ENCODE measurements around the gene MECP2. TPM values are rescaled to one million over a fixed set of nuclear protein-coding genes. Genes with fewer than 3 reads are reported as not detected.

The MECP2 gene
- total and polyA plus RNA-seq, 10 of the 15 experiments (the other 5 are each of a cell fraction or from before 2014, with no cell fraction given) = 1.3 to 32.7 (median 13.7) TPM

- Histone ChIP-seq H3K4me1 (ENCODE audit: control insufficient read depth, insufficient read depth, low read length) (no peaks in the 10 kb centered on the region), H3K9ac (ENCODE audit: control insufficient read depth, insufficient read depth, low read length) (no peak overlapping the region), H3K36me3 (ENCODE audit: control insufficient read depth in 2 of 2, insufficient read depth in 2 of 2, low read length in 1 of 2) (peaks cover 0 to 2% of the 10 kb centered on the region in 2 experiments; a peak in 2 of 4 replicates), H3K4me3 (no peak overlapping the region), H2AFZ (ENCODE audit: control insufficient read depth, low read depth, low read length) (no peak overlapping the region), H3K4me2 (ENCODE audit: control insufficient read depth, insufficient read depth) (no peak overlapping the region), H3K27ac (ENCODE audit: control insufficient read depth, insufficient read depth) (no peak overlapping the region), H3K9me3 (replicated peaks; ENCODE audit: control insufficient read depth, insufficient read depth, low read length) (no peaks in the 10 kb centered on the region), H4K20me1 (ENCODE audit: control insufficient read depth, insufficient read depth) (0 out of 2 replicates have a peak, but pooled peaks cover 5% of the 10 kb centered on the region), H3K27me3 (replicated peaks in 1 of 2; ENCODE audit: control insufficient read depth in 2 of 2, insufficient read depth in 2 of 2, low read length in 1 of 2) (no peaks in the 10 kb centered on the region), H3K79me2 (ENCODE audit: control insufficient read depth, insufficient read depth, low read length) (peaks cover 12% of the 10 kb centered on the region)
- 31% methylated on average over 11 of the region's 11 CpGs for WGBS (ENCODE audit: insufficient coverage, insufficient replicate concordance, low lambda C conversion rate, missing lambda C conversion rate)
- no TSS peak for BruUV-seq (replicated peaks)
- SMC1A ChIA-PET (ENCODE audit: uncharacterized antibody, unreplicated experiment) = no interaction called here
- FAIRE-seq = no peak
- no peak for TF ChIP-seq SP1 (IDR thresholded peaks at IDR 0.05; ENCODE audit: low read depth, low read length)
- peak in 1 of 2 experiments; percentile 31; a peak in 1 of 4 replicates for TF ChIP-seq BHLHE40 (IDR thresholded peaks at IDR 0.05; ENCODE audit: borderline replicate concordance in 1 of 2, low read depth in 2 of 2, low read length in 1 of 2)
- no peak for TF ChIP-seq RUNX3 (IDR thresholded peaks at IDR 0.05; ENCODE audit: low read length)
- CTCF ChIA-PET = interaction anchor here (0.6 to 0.7 kb wide), 2 partner anchors 63 to 466 kb away, joined by 3 to 4 read pairs; no protein-coding TSS in a partner anchor
- in situ Hi-C loops (cut with MboI) = no loop called here
- RAD21 ChIA-PET (ENCODE audit: unreplicated experiment) = no interaction called here
- intact Hi-C loops (cut with micrococcal nuclease; ENCODE audit: unreplicated experiment) = no loop called here
- ATAC-seq = no peak
- POLR2A ChIA-PET = no interaction called here
- DNase-seq (ENCODE audit: low read depth, low spot score) = no peak
Measured at GRCh38 chrX:154082396-154083125, 15.0 kb downstream of the MECP2 start.

- Histone ChIP-seq H3K27ac (ENCODE audit: control insufficient read depth, insufficient read depth) (no peak overlapping the region), H3K9me3 (replicated peaks; ENCODE audit: control insufficient read depth, insufficient read depth, low read length) (no peaks in the 10 kb centered on the region), H3K4me2 (ENCODE audit: control insufficient read depth, insufficient read depth) (no peak overlapping the region), H3K9ac (ENCODE audit: control insufficient read depth, insufficient read depth, low read length) (no peak overlapping the region), H2AFZ (ENCODE audit: control insufficient read depth, low read depth, low read length) (no peak overlapping the region), H3K36me3 (ENCODE audit: control insufficient read depth in 2 of 2, insufficient read depth in 2 of 2, low read length in 1 of 2) (peaks cover 0 to 2% of the 10 kb centered on the region in 2 experiments; a peak in 3 of 4 replicates), H3K4me3 (no peak overlapping the region), H3K27me3 (replicated peaks in 1 of 2; ENCODE audit: control insufficient read depth in 2 of 2, insufficient read depth in 2 of 2, low read length in 1 of 2) (no peaks in the 10 kb centered on the region), H3K79me2 (ENCODE audit: control insufficient read depth, insufficient read depth, low read length) (peaks cover 11% of the 10 kb centered on the region), H4K20me1 (ENCODE audit: control insufficient read depth, insufficient read depth) (peaks cover 3% of the 10 kb centered on the region; the same call in 1 of the 2 replicates), H3K4me1 (ENCODE audit: control insufficient read depth, insufficient read depth, low read length) (no peaks in the 10 kb centered on the region)
- CTCF ChIA-PET = no interaction called here
- SMC1A ChIA-PET (ENCODE audit: uncharacterized antibody, unreplicated experiment) = no interaction called here
- ATAC-seq = no peak
- BruUV-seq (replicated peaks) = no TSS peak
- TF ChIP-seq RUNX3 (IDR thresholded peaks at IDR 0.05; ENCODE audit: low read length) (no peak), CHD4 (IDR thresholded peaks at IDR 0.05) (no peak), KDM1A (IDR thresholded peaks at IDR 0.05; ENCODE audit: borderline replicate concordance) (no peak), MYC (IDR thresholded peaks at IDR 0.05; ENCODE audit: insufficient read depth, insufficient read length, insufficient replicate concordance, low read length, severe bottlenecking) (no peak), USF2 (IDR thresholded peaks at IDR 0.05; ENCODE audit: borderline replicate concordance, low read depth, low read length) (no peak), TCF12 (IDR thresholded peaks at IDR 0.05; ENCODE audit: low read depth, low read length) (no peak), NBN (IDR thresholded peaks at IDR 0.05) (no peak), CREB1 (IDR thresholded peaks at IDR 0.05; ENCODE audit: low read depth) (no peak), DPF2 (IDR thresholded peaks at IDR 0.05) (no peak), SREBF2 (IDR thresholded peaks at IDR 0.05; ENCODE audit: low read length) (no peak), CBFB (IDR thresholded peaks at IDR 0.05; ENCODE audit: low read depth) (no peak), PAX8 (IDR thresholded peaks at IDR 0.05) (no peak), IRF3 (IDR thresholded peaks at IDR 0.05) (no peak), BACH1 (IDR thresholded peaks at IDR 0.05; ENCODE audit: borderline replicate concordance) (no peak), MYB (IDR thresholded peaks at IDR 0.05; ENCODE audit: borderline replicate concordance, low read depth, low read length) (no peak)
- FAIRE-seq = no peak
- no peak for DNase-seq (ENCODE audit: low read depth, low spot score)
- RAD21 ChIA-PET (ENCODE audit: unreplicated experiment) = no interaction called here
- intact Hi-C loops (cut with micrococcal nuclease; ENCODE audit: unreplicated experiment) = no loop called here
- 84% methylated on average over 4 of the region's 4 CpGs for WGBS (ENCODE audit: insufficient coverage, insufficient replicate concordance, low lambda C conversion rate, missing lambda C conversion rate)
- in situ Hi-C loops (cut with MboI) = no loop called here
- POLR2A ChIA-PET = no interaction called here
Measured at GRCh38 chrX:154077101-154077500, 20.4 kb downstream of the MECP2 start.

Data from GM12878 (cell line).